Thoracic aorta (tissue), 2 donors: Measurements from ENCODE around the gene ARID1B. TPM values are rescaled to one million over a fixed set of nuclear protein-coding genes. Genes with fewer than 3 reads are reported as not detected.

Source experiments
- ATAC-seq: fragments of 150-250 bp; one replicate; pipeline ENCODE4 v1.8.0; 2017; ENCODE audit warnings: low read depth; ENCODE audit not compliant: insufficient number of reproducible peaks, low FRiP score
- DNase-seq: peaks from one replicate; pipeline ENCODE4 v3.0.0-alpha.2; 2020; ENCODE audit warnings: low spot score
- H3K27ac ChIP-seq, 2 donors: fragments of 200-600 bp; sonication (generic); 1 replicate in 1 of 2; 2 replicates in 1 of 2; pipeline ENCODE4 v1.5.1; 2016; ENCODE audit warnings: mild to moderate bottlenecking in 2 of 2, moderate library complexity in 2 of 2
- H3K27me3 ChIP-seq: fragments of 200-600 bp; sonication (generic); replicated peaks from 2 replicates; pipeline ENCODE4 v1.6.0; 2016; ENCODE audit warnings: mild to moderate bottlenecking; ENCODE audit not compliant: insufficient read depth
- H3K36me3 ChIP-seq: fragments of 200-600 bp; sonication (generic); one replicate; pipeline ENCODE4 v1.5.1; 2016
- H3K4me1 ChIP-seq, 2 donors: fragments of 200-600 bp; sonication (generic); 1 replicate in 1 of 2; 2 replicates in 1 of 2; pipeline versions ENCODE4 v1.5.1 to v1.6.0; 2016; ENCODE audit warnings: low read depth in 2 of 2, mild to moderate bottlenecking in 1 of 2; ENCODE audit not compliant: control insufficient read depth in 1 of 2
- H3K4me3 ChIP-seq: fragments of 200-600 bp; sonication (generic); 2 replicates; pipeline ENCODE4 v1.5.1; 2016; ENCODE audit warnings: mild to moderate bottlenecking
- H3K9me3 ChIP-seq: fragments of 200-600 bp; sonication (generic); 2 replicates; pipeline ENCODE4 v1.5.1; 2016
- CTCF ChIP-seq: fragments of 200-600 bp; sonication (generic); IDR thresholded peaks from one replicate; pipeline ENCODE4 v1.5.1; 2019; ENCODE audit warnings: antibody characterized with exemption
- total RNA-seq, 2 donors: library from RNA; depleted of rRNA; stranded (reverse); fragments of >200 nt; gene quantifications; one replicate each; pipeline versions ENCODE4 v1.1.0 to v1.2.3, GENCODE V29; 2016

ARID1B gene
- total RNA-seq, 2 donors from 2014 or later: 120 to 158 TPM

DNA sequence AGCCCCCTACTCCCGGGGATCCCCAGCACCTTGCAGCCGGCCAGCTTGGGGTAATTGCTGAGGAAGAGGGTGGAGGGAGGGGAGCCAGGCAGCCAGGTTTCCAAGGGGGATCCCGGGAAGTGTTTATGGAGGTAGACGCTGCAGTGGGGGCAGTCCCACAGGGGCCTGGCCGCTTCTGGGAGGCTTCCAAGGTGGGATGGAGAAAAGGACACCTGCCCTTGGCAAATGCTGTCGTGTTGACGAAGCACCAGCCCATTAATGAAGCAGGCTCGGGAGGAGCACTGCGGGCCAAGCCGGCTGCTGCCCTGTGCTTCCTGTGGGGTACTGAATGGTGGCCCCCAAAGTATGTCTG, 463.8 kb downstream of the ARID1B start:
- Histone ChIP-seq H3K27me3 (no peaks in the 10 kb centered on the region), H3K9me3 (no peaks in the 10 kb centered on the region), H3K27ac (peak overlapping the region; percentile 94 to 96), H3K4me3 (no peak overlapping the region), H3K36me3 (no peaks in the 10 kb centered on the region), H3K4me1 (peaks cover 37 to 71% of the 10 kb centered on the region in 2 donors)
- DNase-seq (no peak), ATAC-seq (no peak)
- no peak for TF ChIP-seq CTCF

- Histone ChIP-seq H3K4me3 (no peak overlapping the region), H3K36me3 (no peaks in the 10 kb centered on the region), H3K4me1 (peaks cover 36 to 77% of the 10 kb centered on the region in 2 donors), H3K27me3 (no peaks in the 10 kb centered on the region), H3K9me3 (no peaks in the 10 kb centered on the region), H3K27ac (peak overlapping the region; percentile 94 to 96)
- TF ChIP-seq CTCF: no peak
- ATAC-seq (no peak), DNase-seq (no peak)
These were observed 465.6 kb downstream of the ARID1B start for GRCh38 chr6:157242791-157243190.

GRCh38 chr6:157244175-157244574, 467.0 kb downstream of the ARID1B start:
- H3K4me3 ChIP-seq: no peak overlapping the region
- peak overlapping the region; percentile 94 to 96 for H3K27ac ChIP-seq
- H3K27me3 ChIP-seq: no peaks in the 10 kb centered on the region
- H3K9me3 ChIP-seq: no peaks in the 10 kb centered on the region
- DNase-seq (no peak), ATAC-seq (peak; percentile 39)
- no peak for TF ChIP-seq CTCF
- H3K4me1 ChIP-seq: peaks cover 36 to 76% of the 10 kb centered on the region in 2 donors
- no peaks in the 10 kb centered on the region for H3K36me3 ChIP-seq

DNA sequence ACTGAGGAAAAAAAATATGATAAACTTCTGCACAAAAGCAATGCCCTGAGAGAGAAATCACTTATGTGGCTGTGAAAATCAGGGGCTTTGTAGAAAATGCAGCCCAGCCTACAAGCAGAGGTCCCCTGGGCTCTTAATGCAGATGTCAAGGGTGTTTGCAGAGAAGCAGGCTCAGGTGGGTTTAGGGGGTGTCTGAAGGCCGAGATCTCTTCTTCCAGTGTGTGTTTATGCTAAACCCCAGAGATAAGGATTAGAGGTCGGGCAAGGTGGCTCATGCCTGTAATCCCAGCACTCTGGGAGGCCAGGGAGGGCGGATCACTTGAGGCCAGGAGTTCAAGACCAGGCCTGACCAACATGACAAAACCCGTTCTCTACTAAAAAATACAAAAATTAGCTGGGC, 467.6 kb downstream of the ARID1B start:
- peak overlapping the region; percentile 75 to 96 for H3K27ac ChIP-seq
- no peaks in the 10 kb centered on the region for H3K27me3 ChIP-seq
- H3K4me3 ChIP-seq: no peak overlapping the region
- H3K9me3 ChIP-seq: no peaks in the 10 kb centered on the region
- no peak for ATAC-seq
- no peaks in the 10 kb centered on the region for H3K36me3 ChIP-seq
- TF ChIP-seq CTCF: no peak
- DNase-seq: no peak
- H3K4me1 ChIP-seq: peaks cover 30 to 70% of the 10 kb centered on the region in 2 donors

- DNase-seq (no peak), ATAC-seq (no peak)
- no peak overlapping the region for H3K4me3 ChIP-seq
- no peaks in the 10 kb centered on the region for H3K9me3 ChIP-seq
- H3K27ac ChIP-seq: peak overlapping the region; percentile 75 to 96
- H3K36me3 ChIP-seq: no peaks in the 10 kb centered on the region
- H3K27me3 ChIP-seq: no peaks in the 10 kb centered on the region
- peaks cover 25 to 64% of the 10 kb centered on the region in 2 donors for H3K4me1 ChIP-seq
- TF ChIP-seq CTCF: no peak
These were observed 468.3 kb downstream of the ARID1B start for GRCh38 chr6:157245436-157245835.
